Esophagus muscularis mucosa (tissue), 3 donors: ENCODE results near the gene CTSV.

Source experiments
- POLR2AphosphoS5 ChIP-seq, 2 donors: sonication (generic); formaldehyde crosslinking; IDR thresholded peaks; one replicate each; pipeline ENCODE4 v1.6.1; 2017; ENCODE audit warnings: antibody characterized with exemption in 2 of 2
- TF ChIP-seq, protein P1 (sequence below), 3 experiments: fragments of 200-600 bp in 2 of 3; fragments of 450-650 bp in 1 of 3; sonication (generic) in 2 of 3; IDR thresholded peaks; one replicate each; pipeline ENCODE4 v1.5.1; 2017 to 2019; ENCODE audit warnings: antibody characterized with exemption in 3 of 3, mild to moderate bottlenecking in 2 of 3, moderate library complexity in 1 of 3

DNA sequence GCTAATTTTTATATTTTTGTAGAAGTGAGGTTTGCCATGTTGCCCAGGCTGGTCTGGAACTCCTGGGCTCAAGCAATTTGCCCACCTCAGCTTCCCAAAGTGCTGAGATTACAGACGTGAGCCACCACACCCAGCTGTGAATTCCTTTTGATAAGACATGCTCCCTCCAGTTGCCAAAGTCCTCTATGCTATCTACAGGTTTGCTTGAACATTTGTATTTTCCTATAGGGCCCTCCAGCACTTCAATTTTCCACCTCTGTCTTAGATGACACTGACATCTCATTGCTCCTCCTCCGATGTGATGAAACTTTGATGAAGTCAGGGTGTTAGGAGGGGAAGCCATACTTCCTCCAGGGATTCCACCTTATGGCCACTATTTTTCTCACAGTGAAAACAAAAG, 25.2 kb upstream of the CTSV start:
- TF ChIP-seq, protein P1, sequence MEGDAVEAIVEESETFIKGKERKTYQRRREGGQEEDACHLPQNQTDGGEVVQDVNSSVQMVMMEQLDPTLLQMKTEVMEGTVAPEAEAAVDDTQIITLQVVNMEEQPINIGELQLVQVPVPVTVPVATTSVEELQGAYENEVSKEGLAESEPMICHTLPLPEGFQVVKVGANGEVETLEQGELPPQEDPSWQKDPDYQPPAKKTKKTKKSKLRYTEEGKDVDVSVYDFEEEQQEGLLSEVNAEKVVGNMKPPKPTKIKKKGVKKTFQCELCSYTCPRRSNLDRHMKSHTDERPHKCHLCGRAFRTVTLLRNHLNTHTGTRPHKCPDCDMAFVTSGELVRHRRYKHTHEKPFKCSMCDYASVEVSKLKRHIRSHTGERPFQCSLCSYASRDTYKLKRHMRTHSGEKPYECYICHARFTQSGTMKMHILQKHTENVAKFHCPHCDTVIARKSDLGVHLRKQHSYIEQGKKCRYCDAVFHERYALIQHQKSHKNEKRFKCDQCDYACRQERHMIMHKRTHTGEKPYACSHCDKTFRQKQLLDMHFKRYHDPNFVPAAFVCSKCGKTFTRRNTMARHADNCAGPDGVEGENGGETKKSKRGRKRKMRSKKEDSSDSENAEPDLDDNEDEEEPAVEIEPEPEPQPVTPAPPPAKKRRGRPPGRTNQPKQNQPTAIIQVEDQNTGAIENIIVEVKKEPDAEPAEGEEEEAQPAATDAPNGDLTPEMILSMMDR (IDR thresholded peaks at IDR 0.05) = no peak
- no peak for TF ChIP-seq POLR2AphosphoS5 (IDR thresholded peaks at IDR 0.05)
